CD4-positive, alpha-beta T cell (primary cell): ENCODE measurements around the gene HPF1. TPM values are rescaled to one million over a fixed set of nuclear protein-coding genes. Genes with fewer than 3 reads are reported as not detected.

Experiments used
- ATAC-seq: fragments of 200-7000 bp; cut with Tn5 transposase; one replicate; pipeline ENCODE4 v1.10.0; 2022; ENCODE audit warnings: mild to moderate bottlenecking; ENCODE audit not compliant: poor library complexity
- CTCF ChIA-PET: fragments of 350-600 bp; sonication (Branson Sonifier 250); formaldehyde crosslinking; loops from one replicate; lab custom pipeline; 2021; ENCODE audit warnings: antibody characterized with exemption, inconsistent platforms; lab: Charles Lee
- POLR2A ChIA-PET: fragments of 350-600 bp; sonication (Branson Sonifier 250); formaldehyde crosslinking; loops from one replicate; lab custom pipeline; 2021; ENCODE audit warnings: antibody characterized with exemption, inconsistent platforms; lab: Charles Lee
- DNase-seq, 14 experiments: peaks; one replicate each; pipeline ENCODE4 v3.0.0-alpha.2; 2013 to 2020; ENCODE audit warnings: mixed read lengths in 2 of 14
- H3K27ac ChIP-seq, 2 donors: one replicate each; pipeline versions ENCODE4 v1.5.1 to v1.7.0; 2013; ENCODE audit warnings: low read length in 2 of 2, low read depth in 1 of 2, mild to moderate bottlenecking in 1 of 2
- H3K27me3 ChIP-seq, 2 experiments: 1 replicate in 1 of 2; 2 replicates in 1 of 2; pipeline versions ENCODE4 v1.6.1 to v1.7.0; 2013; ENCODE audit warnings: low read length in 2 of 2, control low read depth in 1 of 2, mild to moderate bottlenecking in 1 of 2, moderate library complexity in 1 of 2; ENCODE audit not compliant: insufficient read depth in 2 of 2, control insufficient read depth in 1 of 2
- H3K36me3 ChIP-seq: one replicate; pipeline ENCODE4 v1.6.1; 2013; ENCODE audit warnings: low read length, control low read depth; ENCODE audit not compliant: insufficient read depth
- H3K4me1 ChIP-seq: one replicate; pipeline ENCODE4 v1.6.1; 2013; ENCODE audit warnings: low read length, control low read depth; ENCODE audit not compliant: insufficient read depth
- H3K4me3 ChIP-seq: one replicate; pipeline ENCODE4 v1.5.1; 2013; ENCODE audit warnings: mild to moderate bottlenecking, low read length, moderate library complexity
- H3K9me3 ChIP-seq, 2 experiments: 1 replicate in 1 of 2; 2 replicates in 1 of 2; pipeline versions ENCODE4 v1.6.1 to v1.7.0; 2013; ENCODE audit warnings: low read length in 2 of 2, mild to moderate bottlenecking in 2 of 2, control low read depth in 1 of 2, moderate library complexity in 1 of 2; ENCODE audit not compliant: control insufficient read depth in 1 of 2, insufficient read depth in 1 of 2
- H3K27ac Mint-ChIP-seq: one replicate; pipeline ENCODE4 v1.8.0; 2020; ENCODE audit warnings: mixed read lengths
- H3K27me3 Mint-ChIP-seq: one replicate; pipeline ENCODE4 v1.8.0; 2021; ENCODE audit warnings: mixed read lengths
- H3K36me3 Mint-ChIP-seq: one replicate; pipeline ENCODE4 v1.8.0; 2021; ENCODE audit warnings: low read depth, mixed read lengths
- H3K4me1 Mint-ChIP-seq: one replicate; pipeline ENCODE4 v1.8.0; 2021; ENCODE audit warnings: low read depth, mixed read lengths
- H3K4me3 Mint-ChIP-seq: one replicate; pipeline ENCODE4 v1.8.0; 2020; ENCODE audit warnings: mild to moderate bottlenecking, mixed read lengths
- H3K9me3 Mint-ChIP-seq: one replicate; pipeline ENCODE4 v1.8.0; 2020; ENCODE audit warnings: mixed read lengths
- intact Hi-C, 2 experiments: fragments of 100-400 bp; cut with DNase I in 1 of 2; cut with micrococcal nuclease in 1 of 2; formaldehyde crosslinking; loops; one replicate each; pipeline versions ENCODE4 v1.15.1 to v1.9.0; 2023 to 2025; cut with DNase I, micrococcal nuclease
- total RNA-seq, 174 experiments: library from RNA in 2 of 174; stranded (reverse) in 2 of 174; gene quantifications; one replicate each; pipeline ENCODE4 v1.2.3 and lab custom pipeline; 2021 to 2026
- TF ChIP-seq, protein P1 (sequence below): fragments of 200-600 bp; IDR thresholded peaks from one replicate; pipeline ENCODE4 v1.8.0; 2022; ENCODE audit warnings: antibody characterized with exemption, mild to moderate bottlenecking

Gene HPF1
- total RNA-seq, 2 experiments from 2014 or later = 4.4 to 4.8 TPM

GRCh38 chr4:169682372-169683047, 75.2 kb downstream of the HPF1 start:
- H3K27me3 ChIP-seq = no peaks in the 10 kb centered on the region
- intact Hi-C loops = no loop called here
- CTCF ChIA-PET = no interaction called here
- POLR2A ChIA-PET = no interaction called here
- H3K4me3 ChIP-seq = no peak overlapping the region
- Mint-ChIP-seq H3K4me3 (no peak overlapping the region), H3K9me3 (no peaks in the 10 kb centered on the region), H3K27ac (no peak overlapping the region), H3K27me3 (no peaks in the 10 kb centered on the region), H3K36me3 (peaks cover 58% of the 10 kb centered on the region), H3K4me1 (peaks cover 3% of the 10 kb centered on the region)
- TF ChIP-seq, protein P1, sequence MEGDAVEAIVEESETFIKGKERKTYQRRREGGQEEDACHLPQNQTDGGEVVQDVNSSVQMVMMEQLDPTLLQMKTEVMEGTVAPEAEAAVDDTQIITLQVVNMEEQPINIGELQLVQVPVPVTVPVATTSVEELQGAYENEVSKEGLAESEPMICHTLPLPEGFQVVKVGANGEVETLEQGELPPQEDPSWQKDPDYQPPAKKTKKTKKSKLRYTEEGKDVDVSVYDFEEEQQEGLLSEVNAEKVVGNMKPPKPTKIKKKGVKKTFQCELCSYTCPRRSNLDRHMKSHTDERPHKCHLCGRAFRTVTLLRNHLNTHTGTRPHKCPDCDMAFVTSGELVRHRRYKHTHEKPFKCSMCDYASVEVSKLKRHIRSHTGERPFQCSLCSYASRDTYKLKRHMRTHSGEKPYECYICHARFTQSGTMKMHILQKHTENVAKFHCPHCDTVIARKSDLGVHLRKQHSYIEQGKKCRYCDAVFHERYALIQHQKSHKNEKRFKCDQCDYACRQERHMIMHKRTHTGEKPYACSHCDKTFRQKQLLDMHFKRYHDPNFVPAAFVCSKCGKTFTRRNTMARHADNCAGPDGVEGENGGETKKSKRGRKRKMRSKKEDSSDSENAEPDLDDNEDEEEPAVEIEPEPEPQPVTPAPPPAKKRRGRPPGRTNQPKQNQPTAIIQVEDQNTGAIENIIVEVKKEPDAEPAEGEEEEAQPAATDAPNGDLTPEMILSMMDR = no peak
- H3K36me3 ChIP-seq = peaks cover 23% of the 10 kb centered on the region
- no peak for DNase-seq
- no peaks in the 10 kb centered on the region for H3K4me1 ChIP-seq
- ATAC-seq = no peak
- peaks cover 0 to 8% of the 10 kb centered on the region in 2 experiments for H3K9me3 ChIP-seq
- H3K27ac ChIP-seq = no peak overlapping the region

Other genes with a start within 250 kb of the HPF1 start
- gene NEK1, start 145.4 kb downstream of the HPF1 start, total RNA-seq = 10 to 100 TPM in 1 of 2 experiments, 1 to 10 TPM in 1; 9.5 to 10.2 TPM
- gene CLCN3, start 137.4 kb downstream of the HPF1 start, total RNA-seq = 1 to 10 TPM; 9.0 to 9.2 TPM